ENCODE results near the gene RHOH.

- TF ChIP-seq CTCF (IDR thresholded peaks at IDR 0.05 in 4 of 5, conservative IDR thresholded peaks at IDR 0.05 in 1 of 5) (no peak), POLR2A (IDR thresholded peaks at IDR 0.05) (no peak)
Measured at GRCh38 chr4:40150932-40151331, 45.9 kb upstream of the RHOH start.
